Measurements from ENCODE around the gene TMEM170B.

TMEM170B gene

DNA sequence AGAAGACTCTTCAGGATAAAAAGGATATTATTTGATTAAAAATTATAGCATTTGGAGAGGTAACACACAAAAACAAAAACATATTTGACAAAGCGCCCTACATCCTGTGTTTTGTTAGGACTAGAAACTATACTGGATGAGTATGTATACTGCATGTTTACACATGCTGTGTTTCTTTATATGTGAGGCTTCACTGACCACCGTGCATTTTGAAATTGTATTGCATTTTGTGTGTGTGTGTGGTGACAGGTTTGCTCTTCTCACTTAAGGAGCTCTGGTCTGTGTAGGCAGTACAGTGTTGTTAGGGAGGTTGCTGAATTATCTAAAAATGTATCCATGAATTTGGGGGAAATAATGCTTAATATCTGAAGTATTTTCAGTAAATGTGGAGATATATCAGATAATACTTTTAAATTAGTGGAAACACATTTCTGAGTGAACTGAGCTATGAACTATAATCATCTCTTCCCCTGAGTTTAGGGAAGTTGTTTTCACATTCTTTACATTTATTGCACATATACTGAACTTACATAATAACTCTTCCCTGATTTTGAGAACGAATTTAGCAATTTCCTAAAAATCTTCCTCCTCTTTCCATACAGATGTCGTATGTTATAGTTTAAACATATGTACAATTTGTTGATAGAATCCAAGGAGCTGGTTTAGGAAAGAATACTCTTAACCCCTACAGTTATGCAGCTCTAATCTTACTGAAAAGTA is 43.3 kb downstream of the TMEM170B start:
- H3K4me3 ChIP-seq (ENCODE audit: low read depth, low read length): no peak overlapping the region

DNA sequence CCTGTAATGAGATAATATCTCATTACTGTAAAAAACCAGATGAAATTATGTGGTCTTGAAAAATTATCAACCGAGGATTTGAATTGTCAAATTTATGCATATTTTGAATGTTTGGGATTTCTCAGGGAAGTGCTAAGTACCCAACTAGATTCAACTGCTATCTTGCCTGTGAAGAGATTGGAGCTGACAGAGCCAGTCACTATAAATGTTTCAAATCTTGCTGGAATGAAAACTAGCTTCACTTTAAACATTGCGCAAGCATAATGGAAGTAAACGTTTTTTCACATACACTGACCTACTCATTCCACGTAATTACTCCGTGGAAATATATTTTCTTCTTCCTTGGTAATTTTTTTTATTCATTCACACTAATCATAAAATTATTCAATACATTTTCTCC is 46.7 kb downstream of the TMEM170B start:
- H3K4me3 ChIP-seq (ENCODE audit: low read depth, low read length): no peak overlapping the region

DNA sequence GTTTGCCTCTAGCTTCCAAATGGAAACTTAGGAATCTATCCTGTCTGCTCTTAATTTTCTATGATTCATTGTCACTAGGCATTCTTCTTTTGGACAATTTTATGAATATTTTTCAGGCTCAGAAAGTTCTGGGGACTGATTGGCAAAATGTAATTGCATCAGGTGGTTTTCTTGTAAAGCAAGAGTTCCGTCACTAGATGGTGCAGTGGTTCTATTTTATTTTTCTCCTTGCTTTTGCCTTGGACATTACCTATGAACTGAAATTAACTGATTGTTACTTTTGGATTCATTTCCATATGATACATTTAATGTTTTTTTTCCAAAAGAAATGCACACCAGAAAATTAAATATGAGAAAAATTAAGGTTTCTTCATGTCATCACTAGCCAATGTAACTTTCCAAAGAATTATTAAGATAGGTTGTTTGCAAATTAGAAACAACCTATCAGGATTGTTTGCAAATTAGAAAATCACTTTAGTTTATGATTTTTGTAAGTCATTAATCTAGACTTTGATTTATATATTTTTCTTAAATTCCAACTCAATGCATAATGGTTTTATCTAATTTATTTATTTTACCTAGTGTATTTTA is 48.0 kb downstream of the TMEM170B start:
- no peak overlapping the region for H3K4me3 ChIP-seq (ENCODE audit: low read depth, low read length)

DNA sequence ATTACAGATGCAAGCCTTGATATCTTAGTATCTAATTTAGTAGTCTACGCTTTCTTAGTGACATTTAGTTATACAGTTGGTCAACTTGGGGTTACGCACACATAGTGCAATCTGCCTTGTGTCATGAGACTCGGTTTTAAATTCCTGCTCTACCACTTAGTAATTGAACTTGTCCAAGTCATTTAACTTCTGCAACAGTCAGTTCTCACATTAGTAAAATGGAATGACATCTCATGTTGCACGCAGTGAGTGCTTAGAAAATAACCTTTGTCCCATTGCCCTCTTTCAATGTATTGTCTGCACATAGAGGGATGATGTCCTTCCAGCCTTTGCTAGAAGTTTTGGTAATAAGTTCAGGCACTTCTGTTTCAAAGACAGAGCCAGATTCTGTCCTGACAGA is 48.6 kb downstream of the TMEM170B start:
- no peak overlapping the region for H3K4me3 ChIP-seq (ENCODE audit: low read depth, low read length)

DNA sequence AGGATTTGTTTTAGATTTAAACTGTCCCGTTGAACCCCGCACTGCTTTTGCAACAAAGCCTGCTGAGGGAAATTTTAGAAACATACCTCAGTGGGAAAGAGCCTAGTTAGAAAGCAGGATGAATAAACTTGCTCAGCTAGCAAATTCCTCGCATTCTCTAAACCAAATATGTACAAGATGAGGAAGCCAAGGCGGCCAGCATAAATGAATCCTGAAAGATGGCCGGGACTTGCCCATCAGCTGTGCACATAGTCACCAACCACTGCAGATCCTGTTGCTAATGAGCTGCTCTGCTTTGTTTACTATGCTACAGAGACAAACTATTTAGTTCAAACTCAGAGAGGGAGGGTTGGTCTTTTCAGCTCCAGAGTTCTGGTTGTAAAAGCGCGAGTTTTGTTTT is 49.0 kb downstream of the TMEM170B start:
- no peak overlapping the region for H3K4me3 ChIP-seq (ENCODE audit: low read depth, low read length)

DNA sequence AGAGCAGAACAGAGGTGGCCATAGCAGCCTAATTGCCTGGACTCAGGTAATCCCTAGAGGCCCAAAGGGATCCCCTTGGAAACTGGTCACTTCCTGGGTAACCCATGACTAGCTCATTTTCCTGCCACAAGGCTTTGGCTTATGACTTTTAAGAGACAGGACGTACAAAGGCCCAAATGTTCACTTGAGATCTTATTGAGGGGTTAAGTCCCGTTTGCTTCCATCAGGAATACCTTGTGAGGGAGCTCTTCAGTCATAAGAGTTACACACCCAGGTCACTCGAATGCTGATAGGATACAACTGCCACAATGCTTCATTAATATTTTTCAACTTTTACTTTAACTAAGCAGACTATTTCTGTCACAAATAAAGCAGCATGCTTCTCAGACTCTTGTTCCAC is 51.7 kb downstream of the TMEM170B start:
- H3K4me3 ChIP-seq (ENCODE audit: low read depth, low read length): no peak overlapping the region

DNA sequence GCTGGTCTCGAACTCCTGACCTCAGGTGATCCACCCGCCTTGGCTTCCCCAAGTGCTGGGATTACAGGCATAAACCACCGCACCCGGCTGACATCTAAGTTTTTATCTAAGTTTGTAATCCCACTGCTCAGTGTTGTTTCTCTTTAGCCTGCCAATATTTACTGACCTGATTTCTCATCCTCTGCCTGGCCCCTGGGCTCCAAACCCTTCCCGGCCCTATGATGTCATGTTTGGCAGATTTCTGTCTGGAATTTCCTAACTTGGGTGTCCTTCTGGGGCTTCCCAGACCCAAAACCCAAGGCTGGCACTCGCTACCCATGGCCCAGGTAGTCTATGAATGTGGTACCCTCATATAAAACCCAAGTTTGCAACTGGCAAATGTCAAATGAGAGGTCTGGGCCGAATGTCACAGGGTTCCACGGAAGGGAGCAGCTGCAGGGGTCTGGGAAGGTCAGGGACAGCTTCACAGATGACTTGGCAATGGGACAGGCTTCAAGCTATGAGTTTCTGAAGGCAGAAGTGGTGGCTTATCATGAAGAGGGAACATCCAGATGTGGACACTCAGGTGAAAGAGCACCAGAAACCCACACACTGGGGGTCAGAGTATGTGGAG is 54.9 kb downstream of the TMEM170B start:
- no peak overlapping the region for H3K4me3 ChIP-seq (ENCODE audit: low read depth, low read length)

DNA sequence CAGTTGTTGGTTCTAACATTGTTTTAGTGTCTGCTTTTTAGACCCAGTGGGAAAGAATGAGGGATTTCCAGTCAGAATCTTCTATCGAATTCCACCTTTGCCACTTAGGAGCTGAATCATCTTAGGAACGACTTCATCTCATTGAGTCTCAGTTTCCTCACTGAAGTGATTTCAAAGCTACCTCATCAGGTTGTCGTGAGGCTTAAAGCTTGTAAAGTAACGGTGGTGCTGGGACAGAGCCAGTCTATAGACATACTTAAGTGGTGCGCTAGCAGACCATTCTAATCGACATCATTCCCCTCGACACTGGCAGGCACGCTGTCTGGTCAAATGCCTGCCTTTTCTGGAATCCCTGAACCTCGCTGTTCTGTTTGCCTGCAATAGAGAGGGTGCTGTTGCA is 55.5 kb downstream of the TMEM170B start:
- no peak overlapping the region for H3K4me3 ChIP-seq (ENCODE audit: low read depth, low read length)

DNA sequence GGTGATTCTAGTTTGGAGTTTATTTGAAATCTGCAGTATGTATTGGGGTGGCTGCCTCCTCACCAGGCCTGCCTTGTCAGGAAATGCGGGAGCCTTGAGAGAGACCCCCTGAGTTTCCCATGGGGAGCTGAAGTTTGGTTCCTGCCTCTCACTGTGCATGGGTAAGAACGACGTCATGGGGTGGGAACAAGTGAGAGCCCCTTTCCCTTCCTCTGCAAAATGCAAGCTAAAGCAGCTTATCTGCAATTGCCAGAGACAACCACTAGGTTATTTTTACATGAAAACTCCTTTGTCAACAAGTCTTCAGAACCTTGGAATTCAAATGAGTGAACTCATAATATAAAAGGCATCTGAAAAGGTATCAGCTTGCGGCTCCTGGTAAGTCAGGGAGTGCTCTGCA is 58.4 kb downstream of the TMEM170B start:
- no peak overlapping the region for H3K4me3 ChIP-seq (ENCODE audit: low read depth, low read length)

DNA sequence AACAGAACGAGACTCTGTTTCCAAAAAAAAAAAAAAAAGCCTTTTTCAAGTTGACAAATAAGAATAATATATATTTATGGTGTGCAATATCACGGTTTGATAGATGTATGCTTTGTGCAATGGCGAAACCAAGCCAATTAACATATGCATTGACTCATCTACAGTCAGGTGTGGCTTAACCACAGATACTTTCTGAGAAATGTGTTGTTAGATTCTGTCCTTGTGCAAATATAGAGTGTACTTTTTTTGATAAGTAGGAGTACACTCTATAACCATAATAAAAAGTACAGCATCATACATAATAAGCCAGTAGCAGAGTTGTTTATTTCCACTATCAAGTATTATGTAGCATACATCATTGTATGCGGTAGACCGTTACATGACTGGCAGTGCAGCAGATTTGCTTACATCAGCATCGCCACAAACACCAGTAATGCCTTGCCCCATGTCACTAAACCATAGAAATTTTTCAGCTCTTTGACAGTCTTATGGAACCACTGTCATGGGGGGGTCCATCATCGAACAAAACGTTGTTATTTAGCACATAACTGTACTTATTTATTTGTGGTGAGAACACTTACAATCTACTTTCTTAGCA is 59.2 kb downstream of the TMEM170B start:
- no peak overlapping the region for H3K4me3 ChIP-seq (ENCODE audit: low read depth, low read length)

DNA sequence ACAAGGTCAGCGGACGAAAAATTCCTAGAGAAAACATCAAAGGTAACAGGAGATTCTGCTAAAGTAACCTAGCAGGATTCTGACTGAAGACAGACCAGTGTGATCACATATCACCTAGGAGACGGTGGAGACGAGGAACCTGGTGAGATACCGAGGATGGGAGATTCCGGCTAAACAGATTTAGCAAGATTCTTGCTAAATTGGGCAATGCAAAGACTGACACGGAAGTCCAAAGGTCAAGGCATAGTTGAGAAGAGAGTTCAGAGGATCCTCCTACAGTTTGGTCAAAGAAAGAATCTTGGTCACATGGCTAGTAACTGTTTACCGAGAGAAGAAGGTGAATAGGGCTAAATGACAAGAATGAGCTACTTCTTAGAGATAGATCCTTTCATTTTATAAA is 61.1 kb downstream of the TMEM170B start:
- no peak overlapping the region for H3K4me3 ChIP-seq (ENCODE audit: low read depth, low read length)

DNA sequence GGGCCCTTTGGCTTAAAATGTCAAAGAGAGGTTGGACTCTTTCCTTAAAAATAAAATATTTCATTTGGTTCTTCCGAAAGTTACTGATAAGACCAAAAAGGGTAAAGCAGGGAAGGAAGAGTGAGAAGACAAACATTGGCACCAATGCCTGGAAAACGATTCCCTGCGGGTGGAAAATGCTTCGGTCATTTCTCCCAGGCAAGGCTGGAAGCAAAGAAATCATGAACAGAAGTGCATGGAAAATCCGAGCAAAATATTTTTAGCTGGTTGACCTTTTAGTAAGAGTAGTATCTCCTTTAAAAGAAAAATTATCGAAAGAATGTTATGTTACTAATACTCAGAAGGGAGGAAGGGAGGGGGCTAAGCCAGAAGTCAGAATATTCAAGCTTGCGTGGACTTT is 62.7 kb downstream of the TMEM170B start:
- H3K4me3 ChIP-seq (ENCODE audit: low read depth, low read length): no peak overlapping the region

DNA sequence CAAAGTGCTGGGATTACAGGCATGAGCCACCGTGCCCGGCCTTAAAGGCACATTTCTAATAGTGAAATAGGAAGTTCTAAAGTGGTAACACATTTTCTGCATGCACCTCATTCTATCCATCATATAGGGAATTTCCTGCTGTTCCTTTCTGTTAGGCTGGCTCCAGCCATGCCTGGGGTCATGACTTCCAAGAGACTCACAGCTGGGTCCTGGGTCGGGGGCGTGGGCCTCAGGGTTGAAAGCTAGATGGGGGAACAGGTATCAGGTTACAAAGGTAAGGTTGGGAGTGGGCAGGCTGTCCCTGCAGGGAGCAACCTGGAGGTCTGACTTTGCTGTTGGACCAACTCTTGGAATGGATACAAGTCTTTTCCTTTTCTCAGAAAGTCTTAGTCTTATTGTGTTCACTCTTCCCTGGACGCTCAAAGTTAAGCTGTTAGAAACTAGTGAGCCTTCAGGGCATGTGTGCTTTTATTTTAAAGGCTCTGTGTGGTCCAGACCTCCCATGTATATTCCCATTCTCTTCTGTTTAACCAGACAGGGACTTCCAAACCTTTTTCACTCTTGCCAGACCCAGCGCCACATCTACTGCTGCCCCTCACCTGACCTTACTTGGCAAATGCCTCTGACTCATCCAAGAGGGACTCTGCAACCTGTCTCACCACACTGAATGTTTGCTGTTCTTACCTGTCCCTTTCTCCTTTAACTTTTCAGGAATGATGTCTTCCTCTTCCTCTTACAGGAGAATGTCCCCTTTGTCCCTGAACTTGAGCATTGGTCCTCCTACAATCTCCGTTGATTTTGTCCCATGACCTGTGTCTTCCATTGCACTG is 64.4 kb downstream of the TMEM170B start:
- H3K4me3 ChIP-seq (ENCODE audit: low read depth, low read length): no peak overlapping the region

DNA sequence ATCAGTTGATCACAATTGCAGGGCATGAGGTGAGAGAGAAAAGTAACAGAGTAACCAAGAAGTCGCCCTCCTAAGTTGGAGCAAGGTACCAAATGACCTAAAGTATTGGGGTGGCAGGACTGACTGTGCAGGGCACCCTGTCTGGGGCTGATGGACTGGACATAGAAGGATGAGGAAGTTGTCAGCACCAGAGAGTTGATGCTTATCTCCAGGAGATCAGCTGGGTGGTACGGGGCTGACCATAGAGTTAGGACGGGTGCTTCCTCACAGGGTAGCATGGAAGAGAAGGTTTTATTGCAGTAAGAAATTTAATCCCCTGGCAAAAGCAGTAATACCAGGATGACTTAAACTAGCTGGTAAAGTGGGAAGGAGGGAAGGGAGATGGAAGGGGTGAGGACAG is 66.7 kb downstream of the TMEM170B start:
- no peak overlapping the region for H3K4me3 ChIP-seq (ENCODE audit: low read depth, low read length)

DNA sequence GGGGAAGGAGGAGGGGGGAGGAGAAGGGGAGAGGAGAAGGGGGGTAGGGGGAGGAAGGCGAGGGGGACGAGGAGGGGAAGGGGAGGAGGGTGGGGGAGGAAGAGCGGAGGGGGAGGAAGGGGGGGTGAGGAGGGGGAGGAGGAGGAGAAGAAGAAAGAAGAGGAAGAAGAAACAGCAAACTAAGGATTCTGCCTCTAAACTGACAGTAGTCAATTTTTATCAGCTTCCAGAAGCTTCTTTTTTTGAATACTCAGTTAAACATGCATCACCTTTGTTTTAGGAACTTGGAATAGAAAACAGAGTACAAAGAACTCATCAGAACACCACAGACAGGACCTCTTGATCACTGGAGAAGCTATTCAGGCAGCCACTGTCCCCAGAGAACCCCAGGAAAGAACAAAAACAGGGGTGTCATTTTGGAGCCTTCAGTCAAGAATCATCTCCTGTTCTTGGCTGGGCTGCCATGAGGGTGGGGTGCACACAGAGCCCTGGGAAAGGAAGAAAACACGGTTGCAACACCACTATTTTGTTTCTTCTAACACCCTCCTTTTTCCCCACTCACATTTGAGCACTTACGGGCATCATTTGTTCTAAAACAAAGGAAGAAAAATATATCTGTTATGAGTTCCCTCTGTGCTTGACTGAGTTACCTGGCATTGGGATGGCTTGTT is 67.4 kb downstream of the TMEM170B start:
- no peak overlapping the region for H3K4me3 ChIP-seq (ENCODE audit: low read depth, low read length)

DNA sequence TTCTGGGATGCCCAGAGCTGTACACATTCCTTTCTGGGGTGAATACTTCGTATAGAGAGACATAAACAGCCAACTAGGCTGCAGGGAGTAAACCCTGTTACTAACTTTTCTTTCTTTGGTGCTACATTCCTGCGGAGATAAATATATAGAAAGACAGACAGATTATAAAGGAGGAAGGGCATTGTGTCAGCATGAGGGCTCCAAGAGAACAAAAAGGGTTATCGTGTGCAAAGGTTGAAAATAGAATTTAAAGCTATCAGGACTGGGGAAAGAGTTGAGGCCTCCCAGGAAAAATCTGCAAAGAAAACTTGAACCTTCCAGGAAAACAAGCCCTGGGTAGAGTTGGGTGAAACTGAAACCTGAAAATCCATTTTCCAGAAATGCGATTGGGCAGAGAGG is 68.0 kb downstream of the TMEM170B start:
- no peak overlapping the region for H3K4me3 ChIP-seq (ENCODE audit: low read depth, low read length)

DNA sequence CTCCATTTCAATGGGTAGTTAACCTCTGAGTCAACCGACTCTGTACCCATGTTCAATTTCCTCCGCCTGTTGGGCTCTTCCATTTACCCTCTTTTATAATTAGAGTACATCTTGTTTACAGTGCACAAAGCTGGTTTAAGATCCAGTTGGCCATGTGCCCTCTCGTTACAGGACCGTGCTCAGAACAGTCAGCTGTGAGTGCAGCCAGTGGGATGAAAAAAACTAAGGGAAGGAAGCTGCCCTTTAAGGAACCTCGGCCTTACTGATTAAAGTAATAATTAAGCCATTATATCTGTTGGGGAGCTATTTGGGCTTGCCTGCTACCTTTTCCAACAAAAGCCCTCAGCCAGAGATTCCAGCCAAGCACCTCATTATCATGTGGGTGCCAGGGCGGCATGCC is 68.8 kb downstream of the TMEM170B start:
- H3K4me3 ChIP-seq (ENCODE audit: low read depth, low read length): no peak overlapping the region

DNA sequence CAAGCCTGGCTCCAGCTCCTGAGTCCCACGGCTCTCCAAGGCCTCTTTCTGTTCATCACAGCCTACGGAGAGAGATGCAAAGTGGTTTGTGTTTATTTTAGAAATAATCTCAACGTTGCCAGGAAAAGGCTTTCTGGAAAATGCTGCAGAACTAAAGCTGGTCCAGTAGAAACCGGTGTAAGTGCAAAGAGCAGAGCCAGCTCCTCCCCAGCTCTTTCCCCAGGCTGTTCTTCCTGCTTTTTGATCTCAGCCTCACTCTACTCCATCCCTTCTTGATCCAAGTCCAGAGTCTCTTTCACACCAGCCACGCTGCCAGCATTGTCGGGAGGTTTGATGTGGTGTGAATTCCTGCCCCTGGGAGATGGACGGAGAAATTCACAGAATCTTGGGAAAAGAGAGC is 69.8 kb downstream of the TMEM170B start:
- H3K4me3 ChIP-seq (ENCODE audit: low read depth, low read length): no peak overlapping the region

DNA sequence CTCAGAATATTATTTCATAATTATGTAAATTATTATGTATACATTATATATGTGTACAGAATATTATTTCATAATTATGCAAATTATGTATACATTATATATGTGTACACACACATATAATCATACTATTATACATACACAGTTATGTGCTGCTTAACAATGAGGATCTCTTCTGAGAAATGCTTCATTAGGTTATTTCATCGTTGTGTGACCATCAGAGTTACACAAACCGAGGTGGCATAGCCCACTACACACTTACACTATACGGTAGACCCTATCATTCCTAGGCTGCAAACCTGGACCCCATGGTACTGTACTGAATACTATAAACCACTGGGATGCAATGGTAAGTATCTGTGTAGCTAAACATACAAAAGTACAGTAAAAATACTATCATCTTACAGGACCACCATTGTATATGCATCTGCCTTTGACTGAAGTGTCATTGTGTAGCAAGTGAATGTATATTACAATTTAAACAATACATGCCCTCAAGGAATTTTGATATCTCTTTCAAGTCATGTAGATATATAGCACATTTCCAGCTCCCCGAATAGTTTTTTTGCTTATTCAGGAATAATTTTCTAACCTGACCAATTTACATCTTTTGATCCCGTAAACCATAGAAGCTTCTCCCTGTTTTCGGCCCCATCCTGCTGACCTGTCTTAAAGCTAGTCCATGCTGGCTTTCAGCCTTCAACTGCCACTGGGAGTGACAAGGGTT is 71.2 kb downstream of the TMEM170B start:
- no peak overlapping the region for H3K4me3 ChIP-seq (ENCODE audit: low read depth, low read length)
